GM20000 (cell line): ENCODE results near the gene NAB2.

Experiments
- DNase-seq: peaks from one replicate; pipeline ENCODE4 v3.0.0; 2012; ENCODE audit warnings: low spot score
- CTCF ChIP-seq: IDR thresholded peaks from 2 replicates; pipeline ENCODE4 v1.5.1; 2012; ENCODE audit warnings: mild to moderate bottlenecking, control low read depth; ENCODE audit errors: extremely low read depth, missing control alignments

The NAB2 gene

DNA sequence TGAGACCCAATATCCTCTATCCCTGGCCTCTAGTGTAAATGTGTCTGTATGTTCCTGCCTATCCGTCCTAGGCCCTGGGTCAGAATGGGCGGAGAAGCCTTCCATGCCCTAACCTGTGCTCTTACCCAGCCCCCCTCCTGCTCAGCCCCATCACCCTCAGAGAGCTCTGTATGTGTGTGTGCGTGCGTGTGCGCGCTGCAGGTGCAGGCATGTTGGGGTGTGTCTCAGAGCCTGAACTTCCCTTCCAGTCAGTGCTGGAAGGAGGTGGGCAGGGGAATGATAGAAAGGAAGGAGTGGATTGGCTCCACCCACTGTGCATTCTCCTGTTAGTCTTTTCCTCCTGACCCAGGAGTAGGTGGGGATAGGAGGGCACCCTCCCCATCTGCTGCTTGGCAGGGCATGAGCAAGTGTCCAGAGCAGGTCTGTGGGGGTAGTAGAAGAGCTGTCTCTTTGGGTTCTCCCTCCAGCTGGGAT lies 7.2 kb downstream of the NAB2 start:
- TF ChIP-seq CTCF, result no peak
- peak; percentile 3 for DNase-seq

DNA sequence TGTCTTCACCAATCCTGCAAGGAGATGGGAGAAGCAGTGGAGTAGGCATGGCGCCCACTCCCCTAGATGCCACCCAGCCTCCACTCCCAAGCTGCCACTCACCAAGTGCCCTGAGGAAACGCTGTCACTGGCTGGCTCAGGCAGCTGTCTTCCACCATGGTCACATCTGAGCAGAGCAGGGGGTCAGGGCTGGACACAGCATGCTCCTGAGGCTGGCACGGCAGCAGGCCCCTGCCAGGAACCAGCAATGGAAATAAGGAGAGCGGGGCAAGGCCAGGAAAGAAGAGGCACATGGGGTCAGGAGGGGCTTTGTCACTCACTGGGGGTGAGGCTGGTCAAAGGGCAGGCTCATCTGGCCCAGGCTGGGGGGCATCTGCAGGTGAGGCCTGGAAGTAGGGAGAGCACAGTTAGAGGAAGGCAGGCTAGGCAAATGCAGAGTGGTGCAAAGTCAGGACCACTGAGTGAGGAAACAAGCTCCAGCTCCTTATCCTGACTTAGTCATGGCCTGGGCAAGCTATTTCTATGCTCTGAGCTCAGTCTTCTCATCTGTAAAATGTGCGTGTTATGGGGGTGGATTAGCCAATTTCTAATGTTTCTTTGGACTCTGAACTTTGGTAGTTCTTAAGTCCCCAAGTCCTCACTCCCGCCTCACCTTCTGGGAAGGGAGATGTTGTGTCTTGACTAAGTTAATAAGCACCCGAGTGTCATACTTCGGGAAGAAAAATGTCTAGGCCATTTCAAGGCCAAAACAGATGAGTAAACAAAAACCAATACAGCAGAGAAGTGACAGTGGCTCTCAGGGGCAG lies 8.0 kb downstream of the NAB2 start:
- no peak for TF ChIP-seq CTCF
- DNase-seq, result no peak

DNA sequence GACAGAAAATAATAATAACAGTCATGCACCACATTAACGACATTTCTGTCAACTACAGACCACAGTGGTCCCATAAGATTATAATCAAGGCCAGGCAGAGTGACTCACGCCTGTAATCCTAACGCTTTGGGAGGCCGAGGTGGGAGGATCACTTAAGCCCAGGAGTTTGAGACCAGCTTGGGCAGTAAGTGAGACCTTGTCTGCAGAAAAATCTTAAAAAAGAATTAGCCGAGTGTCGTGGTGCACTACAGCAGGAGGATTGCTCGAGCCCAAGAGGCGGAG lies 8.6 kb downstream of the NAB2 start:
- no peak for DNase-seq
- no peak for TF ChIP-seq CTCF

GRCh38 chr12:57098546-57098945 lies 9.6 kb downstream of the NAB2 start:
- no peak for TF ChIP-seq CTCF
- no peak for DNase-seq

DNA sequence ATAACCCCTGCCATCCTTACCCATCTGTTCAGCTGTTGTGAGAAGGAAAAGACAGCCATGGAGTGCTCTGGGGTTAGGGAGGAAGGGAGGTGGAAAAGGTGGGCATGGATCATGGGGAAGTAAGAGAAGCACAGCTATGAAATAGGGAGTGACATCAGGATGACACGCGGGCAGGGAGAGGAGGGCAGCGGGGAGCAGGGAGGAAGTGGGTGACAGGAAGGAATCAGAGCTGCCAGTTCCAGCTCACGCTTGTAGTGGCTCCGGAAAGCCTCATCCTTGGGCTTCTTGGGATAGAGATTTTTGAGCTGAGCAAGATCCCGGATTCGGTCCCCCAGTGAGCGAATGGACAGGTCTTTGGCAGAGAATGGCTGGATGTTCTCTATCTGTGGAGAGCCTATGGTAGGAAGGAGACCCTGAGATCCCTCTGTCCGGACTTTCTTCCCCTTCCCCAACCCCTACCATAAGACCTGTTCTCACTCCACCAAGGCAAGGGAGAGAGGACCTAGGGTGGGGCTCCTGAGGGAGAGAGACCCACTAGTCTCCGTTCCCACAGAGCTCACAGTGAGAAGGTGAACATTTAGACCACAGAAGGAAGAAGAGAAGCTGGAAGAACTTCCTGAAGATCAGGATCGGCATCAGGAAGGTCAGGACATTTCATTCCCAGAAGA lies 10.3 kb downstream of the NAB2 start:
- TF ChIP-seq CTCF, result no peak
- DNase-seq, result no peak

GRCh38 chr12:57099766-57100165 lies 10.9 kb downstream of the NAB2 start:
- DNase-seq, result no peak
- TF ChIP-seq CTCF, result no peak

GRCh38 chr12:57101892-57102695 lies 13.2 kb downstream of the NAB2 start:
- TF ChIP-seq CTCF, result no peak
- no peak for DNase-seq
